SIG-M5 (cell line): Measurements from ENCODE around the gene NLGN3.

ENCODE experiments used
- DNase-seq: peaks from one replicate; lab custom pipeline; 2025; lab: John Stamatoyannopoulos, UW

Gene NLGN3

GRCh38 chrX:71214604-71215337 is 70.1 kb downstream of the NLGN3 start:
- DNase-seq: no peak

GRCh38 chrX:71215338-71215912 is 70.8 kb downstream of the NLGN3 start:
- DNase-seq: no peak

- no peak for DNase-seq
Observed at GRCh38 chrX:71216485-71216884, 71.8 kb downstream of the NLGN3 start.

GRCh38 chrX:71217298-71217697 is 72.7 kb downstream of the NLGN3 start:
- no peak for DNase-seq
